22Rv1 (cell line): Measurements from ENCODE around the gene FRRS1L.
A peak's percentile ranks its signal among the peaks of the same experiment; 100 is the strongest.

Experiments used
- H3K27ac ChIP-seq: fragments of 450-650 bp; 2 replicates; pipeline ENCODE4 v1.5.1; 2017
- ZFX ChIP-seq: fragments of 450-650 bp; IDR thresholded peaks from 2 replicates; pipeline ENCODE4 v1.6.1; 2017; ENCODE audit warnings: antibody characterized with exemption, borderline replicate concordance
- TF ChIP-seq, protein P1 (sequence below): fragments of 450-650 bp; IDR thresholded peaks from 2 replicates; pipeline ENCODE4 v1.5.1; 2017; ENCODE audit warnings: mild to moderate bottlenecking

The FRRS1L gene

DNA sequence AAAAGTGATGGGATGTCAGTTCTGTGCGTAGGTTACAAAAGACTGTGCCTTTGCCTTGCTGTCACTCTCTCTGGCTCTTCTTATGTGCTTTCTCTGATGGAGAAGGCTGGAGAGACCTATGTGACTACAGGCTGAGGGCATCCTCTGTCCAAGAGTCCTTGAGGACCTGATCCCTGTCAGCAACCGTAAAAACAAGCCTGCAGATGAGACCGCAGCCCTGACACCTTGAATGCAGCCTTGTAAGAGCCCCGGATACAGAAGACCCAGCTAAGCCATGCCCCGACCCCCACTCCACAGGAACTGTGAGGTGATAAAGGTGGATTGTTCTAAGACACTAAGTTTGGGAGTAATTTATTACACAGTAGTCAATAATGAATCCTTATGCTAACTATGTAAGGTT, 32.6 kb upstream of the FRRS1L start:
- TF ChIP-seq, protein P1, sequence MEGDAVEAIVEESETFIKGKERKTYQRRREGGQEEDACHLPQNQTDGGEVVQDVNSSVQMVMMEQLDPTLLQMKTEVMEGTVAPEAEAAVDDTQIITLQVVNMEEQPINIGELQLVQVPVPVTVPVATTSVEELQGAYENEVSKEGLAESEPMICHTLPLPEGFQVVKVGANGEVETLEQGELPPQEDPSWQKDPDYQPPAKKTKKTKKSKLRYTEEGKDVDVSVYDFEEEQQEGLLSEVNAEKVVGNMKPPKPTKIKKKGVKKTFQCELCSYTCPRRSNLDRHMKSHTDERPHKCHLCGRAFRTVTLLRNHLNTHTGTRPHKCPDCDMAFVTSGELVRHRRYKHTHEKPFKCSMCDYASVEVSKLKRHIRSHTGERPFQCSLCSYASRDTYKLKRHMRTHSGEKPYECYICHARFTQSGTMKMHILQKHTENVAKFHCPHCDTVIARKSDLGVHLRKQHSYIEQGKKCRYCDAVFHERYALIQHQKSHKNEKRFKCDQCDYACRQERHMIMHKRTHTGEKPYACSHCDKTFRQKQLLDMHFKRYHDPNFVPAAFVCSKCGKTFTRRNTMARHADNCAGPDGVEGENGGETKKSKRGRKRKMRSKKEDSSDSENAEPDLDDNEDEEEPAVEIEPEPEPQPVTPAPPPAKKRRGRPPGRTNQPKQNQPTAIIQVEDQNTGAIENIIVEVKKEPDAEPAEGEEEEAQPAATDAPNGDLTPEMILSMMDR = no peak
- no peak for TF ChIP-seq ZFX
- no peak overlapping the region for H3K27ac ChIP-seq

DNA sequence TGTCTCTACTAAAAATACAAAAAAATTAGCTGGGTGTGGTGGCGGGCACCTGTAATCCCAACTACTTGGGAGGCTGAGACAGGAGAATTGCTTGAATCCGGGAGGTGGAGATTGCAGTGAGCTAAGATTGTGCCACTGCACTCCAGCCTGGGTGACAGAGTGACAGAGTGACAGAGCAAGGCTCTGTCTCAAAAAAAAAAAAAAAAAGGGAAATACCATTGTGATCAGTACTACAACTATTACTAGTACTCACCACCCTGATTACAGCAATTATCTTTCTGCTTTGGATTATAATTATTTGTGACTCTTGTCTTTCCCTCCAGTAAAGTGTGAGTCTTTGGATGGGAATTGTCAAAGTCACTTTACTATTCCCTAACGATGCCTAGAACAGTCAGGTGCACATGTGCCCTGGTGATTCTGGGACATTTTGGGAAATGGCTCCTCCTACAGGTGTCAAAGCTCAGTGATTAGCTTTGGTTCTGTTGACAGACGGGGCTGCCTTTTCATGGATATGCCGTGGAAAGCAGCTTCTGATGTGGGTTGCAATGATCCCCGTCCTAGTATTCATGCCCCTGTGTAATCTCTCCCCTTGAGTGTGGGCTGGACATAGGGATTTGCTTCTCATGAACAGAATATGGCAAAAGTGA, 31.8 kb upstream of the FRRS1L start:
- TF ChIP-seq ZFX = no peak
- TF ChIP-seq, protein P1 = peak; percentile 37
- no peak overlapping the region for H3K27ac ChIP-seq

DNA sequence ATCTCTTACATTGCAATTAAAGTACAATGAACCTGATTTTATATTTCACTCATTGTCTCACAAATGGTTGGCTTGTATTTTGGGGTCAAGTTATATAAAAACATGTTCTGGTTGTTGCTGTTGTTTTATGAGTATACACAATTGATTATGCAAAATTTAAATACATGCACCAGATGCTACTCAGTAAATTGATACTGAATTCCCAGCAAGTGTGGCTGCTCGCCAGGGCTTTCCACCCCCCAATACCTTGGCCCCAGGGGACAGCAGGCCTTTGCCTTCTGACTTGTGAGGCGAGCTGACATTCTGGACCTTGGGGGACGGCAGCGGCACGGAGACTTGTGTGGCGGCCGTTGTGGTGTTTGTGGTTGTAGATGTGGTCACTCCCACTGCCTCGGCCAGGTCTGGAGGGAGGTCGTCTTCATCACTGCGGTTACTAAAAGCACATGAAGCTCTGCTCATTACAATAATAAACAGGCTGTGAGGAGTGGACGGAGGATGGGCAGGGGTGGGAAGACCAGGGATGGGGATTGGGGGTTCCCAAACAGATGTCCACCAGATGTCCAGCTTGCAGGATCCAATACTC, 27.0 kb upstream of the FRRS1L start:
- no peak overlapping the region for H3K27ac ChIP-seq
- TF ChIP-seq, protein P1 = no peak
- TF ChIP-seq ZFX = no peak

DNA sequence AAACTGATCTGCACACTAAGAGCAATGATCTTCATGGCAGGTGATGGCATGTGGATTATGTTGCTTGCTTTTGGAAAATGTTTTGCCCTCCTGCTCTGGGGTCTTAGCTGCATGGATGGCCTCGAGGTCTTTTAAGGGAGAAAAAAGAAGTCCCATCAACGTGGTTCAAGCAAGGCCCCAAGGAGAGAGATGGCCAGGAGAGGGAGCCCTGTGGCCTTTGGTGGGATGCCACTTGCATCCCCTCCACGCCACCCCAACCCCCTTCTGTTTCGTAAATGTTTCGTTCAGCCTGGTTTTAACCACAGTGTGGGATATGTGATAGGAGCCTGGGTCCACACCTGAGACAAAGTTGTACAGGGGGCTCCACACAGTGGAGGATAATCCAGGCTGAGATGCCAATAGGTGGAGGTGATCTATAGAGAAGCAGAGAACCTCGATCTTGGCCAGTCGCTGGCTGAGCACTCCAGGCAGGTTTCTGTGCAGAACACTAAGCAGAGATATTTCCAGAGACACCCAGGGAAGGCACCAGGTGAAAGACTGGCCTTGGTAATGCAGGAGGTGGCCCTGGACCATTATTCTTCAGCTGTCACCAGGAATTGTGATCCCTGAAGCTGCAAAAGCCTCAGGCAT, 25.8 kb upstream of the FRRS1L start:
- H3K27ac ChIP-seq = no peak overlapping the region
- TF ChIP-seq ZFX = no peak
- TF ChIP-seq, protein P1 = peak; percentile 43; the same call in 1 of the 2 replicates

DNA sequence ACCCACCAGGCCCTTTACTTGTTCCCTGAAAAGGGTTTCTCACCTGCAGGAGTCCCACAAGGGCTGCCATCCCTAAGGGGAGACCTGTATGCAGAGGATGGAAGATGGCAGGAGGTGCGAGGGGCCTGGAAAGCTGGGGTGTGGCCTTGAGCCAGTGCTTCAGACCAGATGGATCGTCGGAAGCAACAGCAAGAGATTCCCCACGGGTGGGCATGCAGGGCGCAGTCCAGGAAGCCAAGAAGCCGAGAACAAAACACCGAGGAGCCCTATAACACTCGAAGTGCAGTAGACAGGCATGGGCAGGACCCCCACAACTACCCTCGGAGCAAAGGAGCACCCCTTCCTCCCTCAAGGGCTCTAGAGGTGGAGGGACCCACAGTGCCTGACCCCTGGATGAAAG, 24.7 kb upstream of the FRRS1L start:
- H3K27ac ChIP-seq = no peak overlapping the region
- no peak for TF ChIP-seq ZFX
- TF ChIP-seq, protein P1 = no peak

DNA sequence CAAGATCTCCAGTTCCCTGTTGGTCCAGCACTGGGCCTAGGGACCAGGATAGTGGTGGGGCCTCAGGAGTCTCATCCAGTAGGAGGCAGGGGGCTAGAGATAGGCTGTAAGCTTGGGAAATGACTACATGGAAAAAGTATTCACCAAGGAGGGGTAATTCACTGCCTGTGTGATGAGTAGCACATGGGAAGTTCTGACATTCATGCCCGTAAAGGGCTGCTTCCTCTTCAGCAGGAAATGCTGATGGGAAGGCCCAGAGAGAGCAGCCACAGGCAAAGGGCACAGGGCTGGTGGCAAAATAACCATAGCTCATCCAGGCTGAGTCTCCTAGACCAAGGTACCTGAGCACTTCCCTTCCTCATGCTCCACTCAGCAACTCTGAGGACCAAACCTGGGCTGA, 23.1 kb upstream of the FRRS1L start:
- TF ChIP-seq ZFX = no peak
- H3K27ac ChIP-seq = no peak overlapping the region

DNA sequence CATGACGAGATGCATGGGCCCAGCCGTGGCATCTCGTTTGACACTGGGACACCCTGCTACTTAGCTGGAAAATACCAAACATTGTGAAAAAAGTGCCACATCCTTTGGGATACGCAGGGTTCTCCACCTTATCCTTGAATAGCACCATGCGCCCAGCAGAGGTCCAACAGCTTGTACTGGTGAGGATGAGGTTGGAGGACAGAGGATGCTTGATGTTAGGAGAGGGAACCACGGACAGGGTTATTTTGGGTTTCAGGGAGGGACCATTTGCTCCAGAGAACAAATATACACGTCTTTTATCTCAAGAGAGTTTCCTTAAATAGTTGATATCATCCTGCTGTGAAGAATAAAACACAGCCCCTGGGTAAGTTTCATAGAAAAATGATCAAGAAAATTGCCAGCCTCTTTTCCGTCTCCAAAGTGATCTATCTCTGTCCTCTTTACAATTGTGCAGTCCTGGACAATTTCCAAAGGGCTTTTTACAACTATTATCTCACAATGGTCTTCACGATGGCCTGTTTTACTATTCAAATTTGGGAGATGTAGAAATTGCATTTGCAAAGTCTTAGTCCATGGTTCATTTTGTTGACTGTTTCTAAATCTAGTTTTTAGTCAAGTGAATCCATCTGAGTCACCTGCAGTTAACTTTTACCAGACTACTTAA, 19.9 kb upstream of the FRRS1L start:
- no peak overlapping the region for H3K27ac ChIP-seq
- TF ChIP-seq, protein P1 = no peak
- TF ChIP-seq ZFX = no peak
